Measurements from ENCODE around the gene CLCNKB. TPM values are rescaled to one million over a fixed set of nuclear protein-coding genes. Genes with fewer than 3 reads are reported as not detected.

The CLCNKB gene
- total and polyA plus RNA-seq, 2 experiments from 2014 or later, result 1.3 to 1.9 TPM

DNA sequence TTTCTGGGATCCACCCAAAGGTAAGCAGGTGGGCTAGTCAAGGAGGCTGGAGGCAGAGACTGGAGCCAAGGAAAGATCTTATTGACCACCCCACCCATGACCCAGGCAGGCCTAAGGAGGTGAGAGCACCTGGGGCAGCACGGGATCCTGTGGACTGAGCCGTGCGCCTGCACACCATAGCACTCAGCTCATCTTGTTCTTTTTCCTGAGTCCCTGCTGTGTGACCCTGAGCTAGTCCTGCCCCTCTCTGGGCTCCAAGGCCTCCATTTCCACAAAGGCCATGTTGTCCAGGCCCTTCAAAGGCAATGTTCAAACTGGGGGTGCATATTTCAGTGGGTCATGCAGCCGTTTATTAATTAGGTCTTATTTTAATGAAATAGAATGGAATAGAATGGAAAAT lies 22.7 kb downstream of the CLCNKB start (continued):
- TF ChIP-seq, protein P1, sequence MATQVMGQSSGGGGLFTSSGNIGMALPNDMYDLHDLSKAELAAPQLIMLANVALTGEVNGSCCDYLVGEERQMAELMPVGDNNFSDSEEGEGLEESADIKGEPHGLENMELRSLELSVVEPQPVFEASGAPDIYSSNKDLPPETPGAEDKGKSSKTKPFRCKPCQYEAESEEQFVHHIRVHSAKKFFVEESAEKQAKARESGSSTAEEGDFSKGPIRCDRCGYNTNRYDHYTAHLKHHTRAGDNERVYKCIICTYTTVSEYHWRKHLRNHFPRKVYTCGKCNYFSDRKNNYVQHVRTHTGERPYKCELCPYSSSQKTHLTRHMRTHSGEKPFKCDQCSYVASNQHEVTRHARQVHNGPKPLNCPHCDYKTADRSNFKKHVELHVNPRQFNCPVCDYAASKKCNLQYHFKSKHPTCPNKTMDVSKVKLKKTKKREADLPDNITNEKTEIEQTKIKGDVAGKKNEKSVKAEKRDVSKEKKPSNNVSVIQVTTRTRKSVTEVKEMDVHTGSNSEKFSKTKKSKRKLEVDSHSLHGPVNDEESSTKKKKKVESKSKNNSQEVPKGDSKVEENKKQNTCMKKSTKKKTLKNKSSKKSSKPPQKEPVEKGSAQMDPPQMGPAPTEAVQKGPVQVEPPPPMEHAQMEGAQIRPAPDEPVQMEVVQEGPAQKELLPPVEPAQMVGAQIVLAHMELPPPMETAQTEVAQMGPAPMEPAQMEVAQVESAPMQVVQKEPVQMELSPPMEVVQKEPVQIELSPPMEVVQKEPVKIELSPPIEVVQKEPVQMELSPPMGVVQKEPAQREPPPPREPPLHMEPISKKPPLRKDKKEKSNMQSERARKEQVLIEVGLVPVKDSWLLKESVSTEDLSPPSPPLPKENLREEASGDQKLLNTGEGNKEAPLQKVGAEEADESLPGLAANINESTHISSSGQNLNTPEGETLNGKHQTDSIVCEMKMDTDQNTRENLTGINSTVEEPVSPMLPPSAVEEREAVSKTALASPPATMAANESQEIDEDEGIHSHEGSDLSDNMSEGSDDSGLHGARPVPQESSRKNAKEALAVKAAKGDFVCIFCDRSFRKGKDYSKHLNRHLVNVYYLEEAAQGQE (IDR thresholded peaks at IDR 0.05; ENCODE audit: unreplicated experiment), result no peak
- TF ChIP-seq JUNB (IDR thresholded peaks at IDR 0.05; ENCODE audit: unreplicated experiment), result no peak

DNA sequence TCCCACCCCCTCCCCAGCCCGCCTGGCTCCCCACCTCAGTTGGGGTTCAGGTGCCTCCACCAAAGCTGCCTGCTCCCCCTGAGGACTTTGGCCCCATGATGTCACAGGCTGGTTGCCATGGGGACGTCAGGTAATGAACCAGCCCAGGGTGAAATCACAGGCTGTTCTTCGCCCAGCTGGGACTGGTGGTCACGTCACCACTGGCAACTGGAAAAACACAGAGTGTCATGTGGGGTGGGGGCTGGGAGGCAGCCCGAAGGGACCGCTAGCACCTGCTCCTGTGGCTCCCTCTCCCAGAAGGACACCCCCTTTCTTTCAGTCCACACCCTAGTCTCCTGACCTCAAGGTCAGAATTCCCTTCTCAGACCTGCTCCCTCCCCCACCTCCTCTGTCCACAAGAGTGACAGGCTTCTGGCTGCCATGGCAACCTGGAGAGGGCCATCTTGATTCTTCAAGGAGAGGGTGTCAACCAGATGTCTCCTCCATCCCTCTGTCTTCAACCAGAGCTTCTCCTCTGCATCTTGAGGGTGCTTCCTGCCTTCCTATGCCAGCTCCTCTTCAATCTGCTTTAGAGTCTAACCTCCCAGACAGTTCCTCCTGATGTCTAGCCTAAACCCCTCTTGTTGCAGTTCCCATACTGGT lies 23.7 kb downstream of the CLCNKB start:
- Histone ChIP-seq H4K20me1 (replicated peaks; ENCODE audit: insufficient read depth) (no peaks in the 10 kb centered on the region), H3K4me2 (no peak overlapping the region), H3K27me3 (ENCODE audit: insufficient read depth) (peaks cover 8% of the 10 kb centered on the region), H3K9me2 (ENCODE audit: insufficient read depth) (no peaks in the 10 kb centered on the region), H3K27ac (ENCODE audit: low read depth) (no peak overlapping the region), H3K79me2 (replicated peaks; ENCODE audit: insufficient read depth) (no peaks in the 10 kb centered on the region), H3F3A (replicated peaks; ENCODE audit: low read depth) (no peaks in the 10 kb centered on the region), H3K4me1 (ENCODE audit: insufficient read depth) (peaks cover under 1% of the 10 kb centered on the region; the same call in 1 of the 2 replicates), H3K36me3 (ENCODE audit: insufficient read depth) (no peaks in the 10 kb centered on the region), H3K4me3 (no peak overlapping the region), H2AFZ (no peak overlapping the region)
- H3K27me3 Mint-ChIP-seq (ENCODE audit: insufficient read depth, low read depth, poor library complexity), result peaks cover 16% of the 10 kb centered on the region
- H3K36me3 Mint-ChIP-seq (ENCODE audit: low read depth), result no peaks in the 10 kb centered on the region
- no peaks in the 10 kb centered on the region for H3K9me3 Mint-ChIP-seq
- ATAC-seq, result peak; percentile 9; the same call in 1 of the 3 replicates
- no peak overlapping the region for H3K4me3 Mint-ChIP-seq
- H3K4me1 Mint-ChIP-seq, result peaks cover 33% of the 10 kb centered on the region
- H3K27ac Mint-ChIP-seq, result no peak overlapping the region
- DNase-seq (ENCODE audit: low spot score), result peak; percentile 71
- TF ChIP-seq, protein P2, sequence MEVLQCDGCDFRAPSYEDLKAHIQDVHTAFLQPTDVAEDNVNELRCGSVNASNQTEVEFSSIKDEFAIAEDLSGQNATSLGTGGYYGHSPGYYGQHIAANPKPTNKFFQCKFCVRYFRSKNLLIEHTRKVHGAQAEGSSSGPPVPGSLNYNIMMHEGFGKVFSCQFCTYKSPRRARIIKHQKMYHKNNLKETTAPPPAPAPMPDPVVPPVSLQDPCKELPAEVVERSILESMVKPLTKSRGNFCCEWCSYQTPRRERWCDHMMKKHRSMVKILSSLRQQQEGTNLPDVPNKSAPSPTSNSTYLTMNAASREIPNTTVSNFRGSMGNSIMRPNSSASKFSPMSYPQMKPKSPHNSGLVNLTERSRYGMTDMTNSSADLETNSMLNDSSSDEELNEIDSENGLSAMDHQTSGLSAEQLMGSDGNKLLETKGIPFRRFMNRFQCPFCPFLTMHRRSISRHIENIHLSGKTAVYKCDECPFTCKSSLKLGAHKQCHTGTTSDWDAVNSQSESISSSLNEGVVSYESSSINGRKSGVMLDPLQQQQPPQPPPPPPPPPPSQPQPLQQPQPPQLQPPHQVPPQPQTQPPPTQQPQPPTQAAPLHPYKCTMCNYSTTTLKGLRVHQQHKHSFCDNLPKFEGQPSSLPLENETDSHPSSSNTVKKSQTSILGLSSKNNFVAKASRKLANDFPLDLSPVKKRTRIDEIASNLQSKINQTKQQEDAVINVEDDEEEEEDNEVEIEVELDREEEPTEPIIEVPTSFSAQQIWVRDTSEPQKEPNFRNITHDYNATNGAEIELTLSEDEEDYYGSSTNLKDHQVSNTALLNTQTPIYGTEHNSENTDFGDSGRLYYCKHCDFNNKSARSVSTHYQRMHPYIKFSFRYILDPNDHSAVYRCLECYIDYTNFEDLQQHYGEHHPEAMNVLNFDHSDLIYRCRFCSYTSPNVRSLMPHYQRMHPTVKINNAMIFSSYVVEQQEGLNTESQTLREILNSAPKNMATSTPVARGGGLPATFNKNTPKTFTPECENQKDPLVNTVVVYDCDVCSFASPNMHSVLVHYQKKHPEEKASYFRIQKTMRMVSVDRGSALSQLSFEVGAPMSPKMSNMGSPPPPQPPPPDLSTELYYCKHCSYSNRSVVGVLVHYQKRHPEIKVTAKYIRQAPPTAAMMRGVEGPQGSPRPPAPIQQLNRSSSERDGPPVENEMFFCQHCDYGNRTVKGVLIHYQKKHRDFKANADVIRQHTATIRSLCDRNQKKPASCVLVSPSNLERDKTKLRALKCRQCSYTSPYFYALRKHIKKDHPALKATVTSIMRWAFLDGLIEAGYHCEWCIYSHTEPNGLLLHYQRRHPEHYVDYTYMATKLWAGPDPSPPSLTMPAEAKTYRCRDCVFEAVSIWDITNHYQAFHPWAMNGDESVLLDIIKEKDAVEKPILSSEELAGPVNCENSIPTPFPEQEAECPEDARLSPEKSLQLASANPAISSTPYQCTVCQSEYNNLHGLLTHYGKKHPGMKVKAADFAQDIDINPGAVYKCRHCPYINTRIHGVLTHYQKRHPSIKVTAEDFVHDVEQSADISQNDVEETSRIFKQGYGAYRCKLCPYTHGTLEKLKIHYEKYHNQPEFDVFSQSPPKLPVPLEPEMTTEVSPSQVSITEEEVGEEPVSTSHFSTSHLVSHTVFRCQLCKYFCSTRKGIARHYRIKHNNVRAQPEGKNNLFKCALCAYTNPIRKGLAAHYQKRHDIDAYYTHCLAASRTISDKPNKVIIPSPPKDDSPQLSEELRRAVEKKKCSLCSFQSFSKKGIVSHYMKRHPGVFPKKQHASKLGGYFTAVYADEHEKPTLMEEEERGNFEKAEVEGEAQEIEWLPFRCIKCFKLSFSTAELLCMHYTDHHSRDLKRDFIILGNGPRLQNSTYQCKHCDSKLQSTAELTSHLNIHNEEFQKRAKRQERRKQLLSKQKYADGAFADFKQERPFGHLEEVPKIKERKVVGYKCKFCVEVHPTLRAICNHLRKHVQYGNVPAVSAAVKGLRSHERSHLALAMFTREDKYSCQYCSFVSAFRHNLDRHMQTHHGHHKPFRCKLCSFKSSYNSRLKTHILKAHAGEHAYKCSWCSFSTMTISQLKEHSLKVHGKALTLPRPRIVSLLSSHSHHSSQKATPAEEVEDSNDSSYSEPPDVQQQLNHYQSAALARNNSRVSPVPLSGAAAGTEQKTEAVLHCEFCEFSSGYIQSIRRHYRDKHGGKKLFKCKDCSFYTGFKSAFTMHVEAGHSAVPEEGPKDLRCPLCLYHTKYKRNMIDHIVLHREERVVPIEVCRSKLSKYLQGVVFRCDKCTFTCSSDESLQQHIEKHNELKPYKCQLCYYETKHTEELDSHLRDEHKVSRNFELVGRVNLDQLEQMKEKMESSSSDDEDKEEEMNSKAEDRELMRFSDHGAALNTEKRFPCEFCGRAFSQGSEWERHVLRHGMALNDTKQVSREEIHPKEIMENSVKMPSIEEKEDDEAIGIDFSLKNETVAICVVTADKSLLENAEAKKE (CRISPR knock-in tag; IDR thresholded peaks at IDR 0.05), result no peak
- TF ChIP-seq JUNB (IDR thresholded peaks at IDR 0.05; ENCODE audit: unreplicated experiment) (no peak), ZNF114 (CRISPR knock-in tag; IDR thresholded peaks at IDR 0.05) (no peak), STAT1 (IDR thresholded peaks at IDR 0.05; ENCODE audit: unreplicated experiment) (no peak), CREB1 (CRISPR knock-in tag; IDR thresholded peaks at IDR 0.05; ENCODE audit: low read depth) (no peak), NANOG (IDR thresholded peaks at IDR 0.05; ENCODE audit: borderline replicate concordance) (no peak), EZH2 (IDR thresholded peaks at IDR 0.05; ENCODE audit: low read depth, unreplicated experiment) (no peak), POLR2AphosphoS5 (IDR thresholded peaks at IDR 0.05; ENCODE audit: low read depth) (no peak)
- TF ChIP-seq, protein P3, sequence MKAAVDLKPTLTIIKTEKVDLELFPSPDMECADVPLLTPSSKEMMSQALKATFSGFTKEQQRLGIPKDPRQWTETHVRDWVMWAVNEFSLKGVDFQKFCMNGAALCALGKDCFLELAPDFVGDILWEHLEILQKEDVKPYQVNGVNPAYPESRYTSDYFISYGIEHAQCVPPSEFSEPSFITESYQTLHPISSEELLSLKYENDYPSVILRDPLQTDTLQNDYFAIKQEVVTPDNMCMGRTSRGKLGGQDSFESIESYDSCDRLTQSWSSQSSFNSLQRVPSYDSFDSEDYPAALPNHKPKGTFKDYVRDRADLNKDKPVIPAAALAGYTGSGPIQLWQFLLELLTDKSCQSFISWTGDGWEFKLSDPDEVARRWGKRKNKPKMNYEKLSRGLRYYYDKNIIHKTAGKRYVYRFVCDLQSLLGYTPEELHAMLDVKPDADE (IDR thresholded peaks at IDR 0.05), result no peak
- TF ChIP-seq, protein P1 (IDR thresholded peaks at IDR 0.05; ENCODE audit: unreplicated experiment), result no peak
